Measurements from ENCODE around the gene MCF2L2. TPM values are rescaled to one million over a fixed set of nuclear protein-coding genes. Genes with fewer than 3 reads are reported as not detected.

MCF2L2 gene
- total and polyA plus RNA-seq, 9 of the 15 experiments (the other 6 are each of a cell fraction or from before 2014, with no cell fraction given) = 0.56 to 4.2 (median 3.0) TPM

DNA sequence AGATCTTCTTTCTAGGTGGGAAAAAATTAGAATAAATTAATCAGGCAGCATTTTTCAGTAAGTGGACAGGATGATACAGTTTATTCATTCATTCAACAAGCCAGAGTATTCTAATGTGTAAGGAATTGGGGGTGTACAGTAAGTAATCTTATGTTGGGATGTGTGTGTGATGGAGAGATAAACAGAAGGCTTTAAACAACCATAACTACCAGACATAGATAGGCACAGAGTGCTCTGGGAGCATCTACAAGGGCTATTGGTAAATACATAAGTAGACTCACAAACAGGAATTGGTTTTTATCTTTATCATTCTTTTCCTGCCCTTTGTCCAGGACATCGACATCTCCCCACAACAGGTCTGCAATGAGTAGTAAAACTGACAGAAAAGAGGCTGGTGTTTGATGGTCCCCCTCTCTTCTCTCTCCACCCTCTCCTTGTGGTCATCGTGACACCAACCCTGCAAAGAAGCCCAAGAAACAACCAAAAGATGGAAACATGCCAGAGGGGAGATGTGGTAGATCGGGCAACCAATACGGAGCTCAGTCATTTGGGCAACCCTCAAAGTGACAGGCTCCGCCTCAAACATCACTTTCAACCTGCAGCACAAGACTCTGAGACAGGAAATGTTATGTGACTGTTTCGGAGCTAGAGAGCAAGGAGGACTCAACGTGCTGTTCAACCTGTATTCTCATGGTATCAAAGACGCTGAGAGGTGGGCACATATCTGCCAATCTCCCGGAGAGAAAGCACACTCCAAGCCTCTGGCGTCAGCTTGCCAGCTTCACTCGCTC lies 204.0 kb downstream of the MCF2L2 start (continued):
- TF ChIP-seq, protein P1, sequence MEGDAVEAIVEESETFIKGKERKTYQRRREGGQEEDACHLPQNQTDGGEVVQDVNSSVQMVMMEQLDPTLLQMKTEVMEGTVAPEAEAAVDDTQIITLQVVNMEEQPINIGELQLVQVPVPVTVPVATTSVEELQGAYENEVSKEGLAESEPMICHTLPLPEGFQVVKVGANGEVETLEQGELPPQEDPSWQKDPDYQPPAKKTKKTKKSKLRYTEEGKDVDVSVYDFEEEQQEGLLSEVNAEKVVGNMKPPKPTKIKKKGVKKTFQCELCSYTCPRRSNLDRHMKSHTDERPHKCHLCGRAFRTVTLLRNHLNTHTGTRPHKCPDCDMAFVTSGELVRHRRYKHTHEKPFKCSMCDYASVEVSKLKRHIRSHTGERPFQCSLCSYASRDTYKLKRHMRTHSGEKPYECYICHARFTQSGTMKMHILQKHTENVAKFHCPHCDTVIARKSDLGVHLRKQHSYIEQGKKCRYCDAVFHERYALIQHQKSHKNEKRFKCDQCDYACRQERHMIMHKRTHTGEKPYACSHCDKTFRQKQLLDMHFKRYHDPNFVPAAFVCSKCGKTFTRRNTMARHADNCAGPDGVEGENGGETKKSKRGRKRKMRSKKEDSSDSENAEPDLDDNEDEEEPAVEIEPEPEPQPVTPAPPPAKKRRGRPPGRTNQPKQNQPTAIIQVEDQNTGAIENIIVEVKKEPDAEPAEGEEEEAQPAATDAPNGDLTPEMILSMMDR (IDR thresholded peaks at IDR 0.05 in 2 of 3, conservative IDR thresholded peaks at IDR 0.05 in 1 of 3; ENCODE audit: insufficient read depth in 2 of 3, low read depth in 1 of 3, low read length in 3 of 3) = no peak
- TF ChIP-seq, protein P2, sequence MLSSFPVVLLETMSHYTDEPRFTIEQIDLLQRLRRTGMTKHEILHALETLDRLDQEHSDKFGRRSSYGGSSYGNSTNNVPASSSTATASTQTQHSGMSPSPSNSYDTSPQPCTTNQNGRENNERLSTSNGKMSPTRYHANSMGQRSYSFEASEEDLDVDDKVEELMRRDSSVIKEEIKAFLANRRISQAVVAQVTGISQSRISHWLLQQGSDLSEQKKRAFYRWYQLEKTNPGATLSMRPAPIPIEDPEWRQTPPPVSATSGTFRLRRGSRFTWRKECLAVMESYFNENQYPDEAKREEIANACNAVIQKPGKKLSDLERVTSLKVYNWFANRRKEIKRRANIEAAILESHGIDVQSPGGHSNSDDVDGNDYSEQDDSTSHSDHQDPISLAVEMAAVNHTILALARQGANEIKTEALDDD (IDR thresholded peaks at IDR 0.05) = peak; percentile 38; the same call in 1 of the 2 replicates
- TF ChIP-seq ZNF696 (CRISPR knock-in tag; conservative IDR thresholded peaks at IDR 0.05) (no peak), CBX8 (IDR thresholded peaks at IDR 0.05; ENCODE audit: borderline replicate concordance, extremely low read depth, low read depth, low read length, poor library complexity, severe bottlenecking) (no peak), CBFA2T3 (IDR thresholded peaks at IDR 0.05) (peak; percentile 67), CCNT2 (IDR thresholded peaks at IDR 0.05; ENCODE audit: borderline replicate concordance, extremely low read depth, insufficient read length, low read depth, low read length) (no peak), ETS2 (tag; IDR thresholded peaks at IDR 0.05; ENCODE audit: borderline replicate concordance, poor library complexity, severe bottlenecking) (no peak), ZBTB1 (CRISPR knock-in tag; IDR thresholded peaks at IDR 0.05; ENCODE audit: borderline replicate concordance, low read depth) (no peak), KAT7 (CRISPR knock-in tag; IDR thresholded peaks at IDR 0.05; ENCODE audit: borderline replicate concordance) (no peak), TCFL5 (CRISPR knock-in tag; conservative IDR thresholded peaks at IDR 0.05) (no peak), KDM2B (CRISPR knock-in tag; IDR thresholded peaks at IDR 0.05) (no peak), ZBED1 (IDR thresholded peaks at IDR 0.05) (no peak)
- TF ChIP-seq, protein P3, sequence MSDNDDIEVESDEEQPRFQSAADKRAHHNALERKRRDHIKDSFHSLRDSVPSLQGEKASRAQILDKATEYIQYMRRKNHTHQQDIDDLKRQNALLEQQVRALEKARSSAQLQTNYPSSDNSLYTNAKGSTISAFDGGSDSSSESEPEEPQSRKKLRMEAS (CRISPR knock-in tag; IDR thresholded peaks at IDR 0.05) = no peak
- TF ChIP-seq, protein P4, sequence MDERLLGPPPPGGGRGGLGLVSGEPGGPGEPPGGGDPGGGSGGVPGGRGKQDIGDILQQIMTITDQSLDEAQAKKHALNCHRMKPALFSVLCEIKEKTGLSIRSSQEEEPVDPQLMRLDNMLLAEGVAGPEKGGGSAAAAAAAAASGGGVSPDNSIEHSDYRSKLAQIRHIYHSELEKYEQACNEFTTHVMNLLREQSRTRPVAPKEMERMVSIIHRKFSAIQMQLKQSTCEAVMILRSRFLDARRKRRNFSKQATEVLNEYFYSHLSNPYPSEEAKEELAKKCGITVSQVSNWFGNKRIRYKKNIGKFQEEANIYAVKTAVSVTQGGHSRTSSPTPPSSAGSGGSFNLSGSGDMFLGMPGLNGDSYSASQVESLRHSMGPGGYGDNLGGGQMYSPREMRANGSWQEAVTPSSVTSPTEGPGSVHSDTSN (CRISPR knock-in tag; IDR thresholded peaks at IDR 0.05; ENCODE audit: low read depth) = no peak
- TF ChIP-seq, protein P4 (tag; conservative IDR thresholded peaks at IDR 0.05; ENCODE audit: low read depth) = no peak
- TF ChIP-seq, protein P5, sequence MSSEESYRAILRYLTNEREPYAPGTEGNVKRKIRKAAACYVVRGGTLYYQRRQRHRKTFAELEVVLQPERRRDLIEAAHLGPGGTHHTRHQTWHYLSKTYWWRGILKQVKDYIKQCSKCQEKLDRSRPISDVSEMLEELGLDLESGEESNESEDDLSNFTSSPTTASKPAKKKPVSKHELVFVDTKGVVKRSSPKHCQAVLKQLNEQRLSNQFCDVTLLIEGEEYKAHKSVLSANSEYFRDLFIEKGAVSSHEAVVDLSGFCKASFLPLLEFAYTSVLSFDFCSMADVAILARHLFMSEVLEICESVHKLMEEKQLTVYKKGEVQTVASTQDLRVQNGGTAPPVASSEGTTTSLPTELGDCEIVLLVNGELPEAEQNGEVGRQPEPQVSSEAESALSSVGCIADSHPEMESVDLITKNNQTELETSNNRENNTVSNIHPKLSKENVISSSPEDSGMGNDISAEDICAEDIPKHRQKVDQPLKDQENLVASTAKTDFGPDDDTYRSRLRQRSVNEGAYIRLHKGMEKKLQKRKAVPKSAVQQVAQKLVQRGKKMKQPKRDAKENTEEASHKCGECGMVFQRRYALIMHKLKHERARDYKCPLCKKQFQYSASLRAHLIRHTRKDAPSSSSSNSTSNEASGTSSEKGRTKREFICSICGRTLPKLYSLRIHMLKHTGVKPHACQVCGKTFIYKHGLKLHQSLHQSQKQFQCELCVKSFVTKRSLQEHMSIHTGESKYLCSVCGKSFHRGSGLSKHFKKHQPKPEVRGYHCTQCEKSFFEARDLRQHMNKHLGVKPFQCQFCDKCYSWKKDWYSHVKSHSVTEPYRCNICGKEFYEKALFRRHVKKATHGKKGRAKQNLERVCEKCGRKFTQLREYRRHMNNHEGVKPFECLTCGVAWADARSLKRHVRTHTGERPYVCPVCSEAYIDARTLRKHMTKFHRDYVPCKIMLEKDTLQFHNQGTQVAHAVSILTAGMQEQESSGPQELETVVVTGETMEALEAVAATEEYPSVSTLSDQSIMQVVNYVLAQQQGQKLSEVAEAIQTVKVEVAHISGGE (CRISPR knock-in tag; IDR thresholded peaks at IDR 0.05) = no peak
